Right lobe of liver (tissue), 6 donors: ENCODE results near the gene SHLD1. TPM values are rescaled to one million over a fixed set of nuclear protein-coding genes. Genes with fewer than 3 reads are reported as not detected.

Experiments used
- ATAC-seq, 4 donors: fragments of 200-7000 bp; cut with Tn5 transposase; one replicate each; pipeline ENCODE4 v1.9.1; 2020; ENCODE audit warnings: mild to moderate bottlenecking in 4 of 4, moderate library complexity in 4 of 4
- DNase-seq, 3 donors: peaks; one replicate each; pipeline ENCODE4 v3.0.0-alpha.2; 2020
- H3K27ac ChIP-seq, 3 donors: fragments of 200-600 bp; one replicate each; pipeline ENCODE4 v1.8.0; 2022
- H3K27me3 ChIP-seq, 2 donors: fragments of 200-600 bp; one replicate each; pipeline ENCODE4 v1.8.0; 2022
- H3K36me3 ChIP-seq, 4 donors: fragments of 200-600 bp; sonication (generic) in 1 of 4; one replicate each; pipeline versions ENCODE4 v1.5.1 to v1.8.0; 2017 to 2022; ENCODE audit warnings: control low read depth in 1 of 4
- H3K4me1 ChIP-seq, 4 donors: fragments of 200-600 bp; sonication (generic) in 1 of 4; one replicate each; pipeline versions ENCODE4 v1.5.1 to v1.8.0; 2017 to 2022; ENCODE audit warnings: control low read depth in 1 of 4
- H3K4me3 ChIP-seq, 3 donors: fragments of 200-600 bp; one replicate each; pipeline ENCODE4 v1.8.0; 2022
- H3K9me3 ChIP-seq, 4 donors: fragments of 200-600 bp; sonication (generic) in 1 of 4; one replicate each; pipeline versions ENCODE4 v1.5.1 to v1.8.0; 2017 to 2022; ENCODE audit warnings: control low read depth in 1 of 4
- POLR2A ChIP-seq: fragments of 450-650 bp; IDR thresholded peaks from one replicate; pipeline ENCODE4 v1.6.1; 2017; ENCODE audit warnings: antibody characterized with exemption, mild to moderate bottlenecking
- WGBS: methylation state at CpG from one replicate; pipeline ENCODE4 v1.1.6; 2018; ENCODE audit warnings: low coverage, low lambda C conversion rate; ENCODE audit not compliant: insufficient coverage; ENCODE audit errors: missing lambda C conversion rate; 5-methylcytosine and 5-hydroxymethylcytosine counted together
- intact Hi-C, 2 donors: fragments of 100-400 bp; cut with DNase I; formaldehyde crosslinking; loops; one replicate each; pipeline versions ENCODE4 v1.11.2 to v1.14.1; 2022
- total RNA-seq, 6 experiments: library from RNA; depleted of rRNA in 2 of 6; stranded (reverse); fragments of >200 nt in 2 of 6; fragmentation: NEBNext Ultra II Directional in 3 of 6; extraction: Animal tissue kit (Norgen Biotek cat#: 25700) in 3 of 6; gene quantifications; one replicate each; pipeline versions ENCODE4 v1.1.0 to v1.2.4, GENCODE V29; 2016 to 2023
- TF ChIP-seq, protein P1 (sequence below), 4 donors: fragments of 200-600 bp in 3 of 4; fragments of 450-650 bp in 1 of 4; IDR thresholded peaks; one replicate each; pipeline versions ENCODE4 v1.5.1 to v1.8.0; 2016 to 2022; ENCODE audit warnings: antibody characterized with exemption in 4 of 4, mild to moderate bottlenecking in 2 of 4
- donor health status: DM: no; HTN: yes; CAD: no.
- donor health status: DM: no; HTN: no; CAD: no.
- donor health status: DM: no; HTN: no; CAD: no.
- donor health status: DM: no; HTN: yes; CAD: no.
- donor health status: DM: no; HTN: yes; CAD: no.

SHLD1 gene
- total RNA-seq, 6 experiments from 2014 or later = 0.69 to 1.9 (median 1.4) TPM; not detected in 1

DNA sequence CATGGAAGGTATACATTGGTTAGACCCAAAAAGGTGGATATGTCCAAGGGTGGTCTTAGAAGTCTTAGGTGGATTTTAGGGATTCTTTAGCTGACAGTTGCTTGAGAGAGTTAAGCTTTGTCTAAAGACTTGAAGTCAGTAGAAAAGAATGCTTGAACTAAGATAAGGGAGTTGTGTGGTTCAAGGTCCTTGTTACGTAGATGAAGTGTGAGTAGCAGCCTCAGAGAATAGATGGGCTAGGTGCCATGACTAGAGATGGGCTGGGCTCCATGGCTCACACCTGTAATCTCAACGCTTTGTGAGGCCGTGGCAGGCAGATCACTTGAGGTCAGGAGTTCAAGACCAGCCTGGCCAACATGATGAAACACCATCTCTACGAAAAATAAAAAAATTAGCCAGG, 1.7 kb downstream of the SHLD1 start:
- 56% methylated on average over 3 of the region's 4 CpGs for WGBS
- H3K9me3 ChIP-seq = no peaks in the 10 kb centered on the region
- H3K27me3 ChIP-seq = no peaks in the 10 kb centered on the region
- peaks cover 0 to 2% (median 0%) of the 10 kb centered on the region in 4 donors for H3K4me1 ChIP-seq
- no peaks in the 10 kb centered on the region for H3K36me3 ChIP-seq
- ATAC-seq (no peak), DNase-seq (no peak)
- H3K27ac ChIP-seq = no peak overlapping the region
- intact Hi-C loops = no loop called here
- H3K4me3 ChIP-seq = no peak overlapping the region
- TF ChIP-seq POLR2A = no peak
- TF ChIP-seq, protein P1, sequence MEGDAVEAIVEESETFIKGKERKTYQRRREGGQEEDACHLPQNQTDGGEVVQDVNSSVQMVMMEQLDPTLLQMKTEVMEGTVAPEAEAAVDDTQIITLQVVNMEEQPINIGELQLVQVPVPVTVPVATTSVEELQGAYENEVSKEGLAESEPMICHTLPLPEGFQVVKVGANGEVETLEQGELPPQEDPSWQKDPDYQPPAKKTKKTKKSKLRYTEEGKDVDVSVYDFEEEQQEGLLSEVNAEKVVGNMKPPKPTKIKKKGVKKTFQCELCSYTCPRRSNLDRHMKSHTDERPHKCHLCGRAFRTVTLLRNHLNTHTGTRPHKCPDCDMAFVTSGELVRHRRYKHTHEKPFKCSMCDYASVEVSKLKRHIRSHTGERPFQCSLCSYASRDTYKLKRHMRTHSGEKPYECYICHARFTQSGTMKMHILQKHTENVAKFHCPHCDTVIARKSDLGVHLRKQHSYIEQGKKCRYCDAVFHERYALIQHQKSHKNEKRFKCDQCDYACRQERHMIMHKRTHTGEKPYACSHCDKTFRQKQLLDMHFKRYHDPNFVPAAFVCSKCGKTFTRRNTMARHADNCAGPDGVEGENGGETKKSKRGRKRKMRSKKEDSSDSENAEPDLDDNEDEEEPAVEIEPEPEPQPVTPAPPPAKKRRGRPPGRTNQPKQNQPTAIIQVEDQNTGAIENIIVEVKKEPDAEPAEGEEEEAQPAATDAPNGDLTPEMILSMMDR (IDR thresholded peaks at IDR 0.05) = no peak

DNA sequence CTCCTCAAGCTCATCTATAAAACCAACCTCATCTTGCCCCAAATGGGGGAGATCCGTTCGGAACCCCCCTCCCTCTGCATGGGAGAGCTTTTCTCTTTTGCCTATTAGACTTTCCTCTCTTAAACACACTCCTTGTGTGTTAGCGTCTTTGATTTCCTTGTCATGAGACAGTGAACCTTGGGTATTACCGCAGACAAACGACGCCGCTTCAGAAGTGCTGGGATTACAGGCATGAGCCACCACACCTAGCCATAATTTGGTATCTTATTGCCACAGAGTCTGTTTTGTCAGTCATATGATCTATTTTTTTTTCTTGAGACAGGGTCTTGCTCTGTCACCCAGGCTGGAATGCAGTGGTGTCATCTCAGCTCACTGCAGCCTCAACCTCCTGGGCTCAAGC, 3.6 kb downstream of the SHLD1 start:
- Histone ChIP-seq H3K27me3 (no peaks in the 10 kb centered on the region), H3K4me1 (peaks cover 0 to 2% (median 0%) of the 10 kb centered on the region in 4 donors), H3K9me3 (no peaks in the 10 kb centered on the region), H3K27ac (no peak overlapping the region), H3K4me3 (no peak overlapping the region), H3K36me3 (no peaks in the 10 kb centered on the region)
- DNase-seq = no peak
- intact Hi-C loops = no loop called here
- ATAC-seq = no peak
- TF ChIP-seq, protein P1 (IDR thresholded peaks at IDR 0.05) = no peak
- no peak for TF ChIP-seq POLR2A
- 95% methylated on average over 6 of the region's 7 CpGs for WGBS

DNA sequence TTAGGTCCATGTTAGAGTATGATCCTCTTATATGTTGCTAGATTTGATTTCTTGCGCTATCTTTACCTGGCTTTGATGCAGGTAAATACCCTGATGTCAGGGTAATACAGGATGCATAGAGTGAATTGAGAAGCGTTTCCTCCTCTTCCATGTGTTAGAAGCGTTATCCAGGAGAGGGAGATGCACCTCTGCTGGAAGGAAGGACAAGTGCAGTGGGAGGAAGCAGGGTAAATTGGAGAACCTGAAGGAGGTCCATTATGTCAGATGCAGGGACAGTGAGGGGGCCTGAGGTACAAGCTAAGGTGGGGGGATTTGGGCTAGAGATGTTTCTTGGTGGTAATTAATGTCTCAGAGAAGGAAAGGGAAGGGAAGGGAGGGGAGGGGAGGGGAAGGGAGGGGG, 7.7 kb downstream of the SHLD1 start:
- TF ChIP-seq POLR2A = no peak
- TF ChIP-seq, protein P1 (IDR thresholded peaks at IDR 0.05) = no peak
- WGBS = 91% methylated on average over 3 of the region's 3 CpGs
- intact Hi-C loops = no loop called here

DNA sequence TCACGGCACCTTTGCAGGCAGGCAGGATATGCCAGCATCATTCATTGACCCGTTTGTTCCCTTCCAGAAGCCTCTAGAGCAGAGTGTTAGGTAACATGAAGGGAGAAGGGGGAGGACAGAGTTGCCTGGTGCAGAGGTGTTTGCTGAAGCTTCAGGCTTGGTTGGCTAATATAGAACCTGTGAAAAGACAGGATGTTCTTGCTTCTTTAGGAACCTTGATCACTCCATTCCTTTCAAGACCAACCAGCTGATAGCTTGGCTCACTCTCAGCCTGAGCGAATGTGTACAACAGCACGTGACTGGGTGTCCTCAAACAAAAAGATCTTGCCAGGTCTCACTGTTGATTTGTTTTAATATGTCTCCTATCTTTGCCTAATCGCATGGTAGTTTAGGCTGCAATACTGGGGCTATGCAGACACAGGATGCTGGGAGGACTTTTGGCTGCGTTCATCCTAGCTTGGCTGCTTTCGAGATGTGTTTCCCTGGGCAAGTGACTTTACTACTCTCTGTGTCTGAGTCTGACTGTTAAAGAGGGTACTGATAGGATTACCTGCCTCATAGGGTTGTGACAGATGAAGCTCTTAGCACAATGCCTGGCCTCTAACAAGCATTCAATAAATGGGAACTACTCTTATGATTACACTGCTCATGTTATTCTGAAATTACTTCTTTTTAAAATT, 16.0 kb downstream of the SHLD1 start:
- intact Hi-C loops = no loop called here
- DNase-seq (peak in 2 of 3 donors; percentile 69 to 74), ATAC-seq (peak; percentile 86 to 96 (median 92))
- Histone ChIP-seq H3K4me1 (peaks cover 0 to 10% (median 4%) of the 10 kb centered on the region in 4 donors), H3K27ac (peak overlapping the region in 2 of 3 donors; percentile 52 to 56), H3K27me3 (no peaks in the 10 kb centered on the region), H3K4me3 (no peak overlapping the region), H3K36me3 (no peaks in the 10 kb centered on the region), H3K9me3 (no peaks in the 10 kb centered on the region)
- WGBS = 34% methylated on average over 7 of the region's 7 CpGs
- no peak for TF ChIP-seq POLR2A
- TF ChIP-seq, protein P1 (IDR thresholded peaks at IDR 0.05) = no peak

More for the DNA sequence above, 7.7 kb downstream of the SHLD1 start:
- ATAC-seq = no peak
- Histone ChIP-seq H3K36me3 (no peaks in the 10 kb centered on the region), H3K4me3 (no peak overlapping the region), H3K27ac (no peak overlapping the region), H3K4me1 (no peaks in the 10 kb centered on the region), H3K27me3 (no peaks in the 10 kb centered on the region), H3K9me3 (no peaks in the 10 kb centered on the region)
- no peak for DNase-seq
